ENCODE results near the gene CDK5RAP1. TPM values are rescaled to one million over a fixed set of nuclear protein-coding genes. Genes with fewer than 3 reads are reported as not detected.

The CDK5RAP1 gene
- total and polyA plus RNA-seq, 9 of the 15 experiments (the other 6 are each of a cell fraction or from before 2014, with no cell fraction given): 41.6 to 127 (median 58.3) TPM

DNA sequence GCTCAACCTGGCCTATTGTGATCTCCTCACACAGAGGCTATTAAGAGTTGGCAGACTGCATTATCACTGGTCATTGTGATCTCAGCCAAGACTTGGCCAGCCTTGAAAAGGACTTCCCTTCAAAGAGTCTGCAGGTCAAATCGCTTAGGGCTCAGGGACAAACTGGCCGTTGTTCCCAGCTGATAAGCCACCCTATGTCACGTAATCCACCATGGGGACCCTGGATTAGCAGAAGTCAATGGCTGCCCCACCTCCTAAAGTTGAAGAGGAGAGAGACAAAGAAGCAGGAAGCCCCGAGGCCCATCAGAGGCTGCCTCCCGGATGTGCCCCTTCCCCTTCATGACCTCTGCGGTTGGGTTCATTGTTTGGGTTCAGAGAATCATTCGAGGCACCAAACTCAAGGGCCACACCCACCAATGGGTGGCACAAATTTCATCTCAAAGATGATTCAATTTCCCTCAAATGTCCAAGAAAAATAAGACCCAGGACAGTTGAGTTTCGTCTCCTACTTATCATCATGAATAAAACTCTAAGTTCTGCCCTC, 61.7 kb downstream of the CDK5RAP1 start (continued):
- TF ChIP-seq TAF9B (IDR thresholded peaks at IDR 0.05; ENCODE audit: partially characterized antibody) (peak; percentile 19), HDAC6 (IDR thresholded peaks at IDR 0.05; ENCODE audit: low read depth, low read length) (no peak), TCF3 (CRISPR knock-in tag; IDR thresholded peaks at IDR 0.05) (peak; percentile 93), GTF2F1 (IDR thresholded peaks at IDR 0.05; ENCODE audit: low read depth, low read length) (no peak), NONO (IDR thresholded peaks at IDR 0.05; ENCODE audit: low read depth in 2 of 2, low read length in 1 of 2) (no peak), KAT7 (CRISPR knock-in tag; IDR thresholded peaks at IDR 0.05; ENCODE audit: borderline replicate concordance) (no peak), SOX6 (IDR thresholded peaks at IDR 0.05) (peak; percentile 96), ATF1 (CRISPR knock-in tag; IDR thresholded peaks at IDR 0.05) (no peak), ATF1 (tag; IDR thresholded peaks at IDR 0.05) (peak; percentile 70), TAL1 (IDR thresholded peaks at IDR 0.05) (peak; percentile 88), HDAC3 (IDR thresholded peaks at IDR 0.05; ENCODE audit: borderline replicate concordance, partially characterized antibody) (peak; percentile 80), NCOA1 (IDR thresholded peaks at IDR 0.05; ENCODE audit: low read depth) (peak; percentile 28; the same call in 1 of the 2 replicates), ESRRA (IDR thresholded peaks at IDR 0.05; ENCODE audit: borderline replicate concordance, low read depth) (peak; percentile 89), TCF7L2 (IDR thresholded peaks at IDR 0.05; ENCODE audit: low read depth, low read length) (no peak), CREM (IDR thresholded peaks at IDR 0.05; ENCODE audit: low read depth) (peak; percentile 84)
- TF ChIP-seq, protein P1, sequence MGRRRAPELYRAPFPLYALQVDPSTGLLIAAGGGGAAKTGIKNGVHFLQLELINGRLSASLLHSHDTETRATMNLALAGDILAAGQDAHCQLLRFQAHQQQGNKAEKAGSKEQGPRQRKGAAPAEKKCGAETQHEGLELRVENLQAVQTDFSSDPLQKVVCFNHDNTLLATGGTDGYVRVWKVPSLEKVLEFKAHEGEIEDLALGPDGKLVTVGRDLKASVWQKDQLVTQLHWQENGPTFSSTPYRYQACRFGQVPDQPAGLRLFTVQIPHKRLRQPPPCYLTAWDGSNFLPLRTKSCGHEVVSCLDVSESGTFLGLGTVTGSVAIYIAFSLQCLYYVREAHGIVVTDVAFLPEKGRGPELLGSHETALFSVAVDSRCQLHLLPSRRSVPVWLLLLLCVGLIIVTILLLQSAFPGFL (CRISPR knock-in tag; IDR thresholded peaks at IDR 0.05): no peak
- TF ChIP-seq, protein P2, sequence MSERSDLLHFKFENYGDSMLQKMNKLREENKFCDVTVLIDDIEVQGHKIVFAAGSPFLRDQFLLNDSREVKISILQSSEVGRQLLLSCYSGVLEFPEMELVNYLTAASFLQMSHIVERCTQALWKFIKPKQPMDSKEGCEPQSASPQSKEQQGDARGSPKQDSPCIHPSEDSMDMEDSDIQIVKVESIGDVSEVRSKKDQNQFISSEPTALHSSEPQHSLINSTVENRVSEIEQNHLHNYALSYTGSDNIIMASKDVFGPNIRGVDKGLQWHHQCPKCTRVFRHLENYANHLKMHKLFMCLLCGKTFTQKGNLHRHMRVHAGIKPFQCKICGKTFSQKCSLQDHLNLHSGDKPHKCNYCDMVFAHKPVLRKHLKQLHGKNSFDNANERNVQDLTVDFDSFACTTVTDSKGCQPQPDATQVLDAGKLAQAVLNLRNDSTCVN (CRISPR knock-in tag; IDR thresholded peaks at IDR 0.05): no peak
- TF ChIP-seq, protein P3, sequence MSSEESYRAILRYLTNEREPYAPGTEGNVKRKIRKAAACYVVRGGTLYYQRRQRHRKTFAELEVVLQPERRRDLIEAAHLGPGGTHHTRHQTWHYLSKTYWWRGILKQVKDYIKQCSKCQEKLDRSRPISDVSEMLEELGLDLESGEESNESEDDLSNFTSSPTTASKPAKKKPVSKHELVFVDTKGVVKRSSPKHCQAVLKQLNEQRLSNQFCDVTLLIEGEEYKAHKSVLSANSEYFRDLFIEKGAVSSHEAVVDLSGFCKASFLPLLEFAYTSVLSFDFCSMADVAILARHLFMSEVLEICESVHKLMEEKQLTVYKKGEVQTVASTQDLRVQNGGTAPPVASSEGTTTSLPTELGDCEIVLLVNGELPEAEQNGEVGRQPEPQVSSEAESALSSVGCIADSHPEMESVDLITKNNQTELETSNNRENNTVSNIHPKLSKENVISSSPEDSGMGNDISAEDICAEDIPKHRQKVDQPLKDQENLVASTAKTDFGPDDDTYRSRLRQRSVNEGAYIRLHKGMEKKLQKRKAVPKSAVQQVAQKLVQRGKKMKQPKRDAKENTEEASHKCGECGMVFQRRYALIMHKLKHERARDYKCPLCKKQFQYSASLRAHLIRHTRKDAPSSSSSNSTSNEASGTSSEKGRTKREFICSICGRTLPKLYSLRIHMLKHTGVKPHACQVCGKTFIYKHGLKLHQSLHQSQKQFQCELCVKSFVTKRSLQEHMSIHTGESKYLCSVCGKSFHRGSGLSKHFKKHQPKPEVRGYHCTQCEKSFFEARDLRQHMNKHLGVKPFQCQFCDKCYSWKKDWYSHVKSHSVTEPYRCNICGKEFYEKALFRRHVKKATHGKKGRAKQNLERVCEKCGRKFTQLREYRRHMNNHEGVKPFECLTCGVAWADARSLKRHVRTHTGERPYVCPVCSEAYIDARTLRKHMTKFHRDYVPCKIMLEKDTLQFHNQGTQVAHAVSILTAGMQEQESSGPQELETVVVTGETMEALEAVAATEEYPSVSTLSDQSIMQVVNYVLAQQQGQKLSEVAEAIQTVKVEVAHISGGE (CRISPR knock-in tag; IDR thresholded peaks at IDR 0.05): peak in 1 of 3 experiments; percentile 67; a peak in 1 of 6 replicates
- TF ChIP-seq, protein P4, sequence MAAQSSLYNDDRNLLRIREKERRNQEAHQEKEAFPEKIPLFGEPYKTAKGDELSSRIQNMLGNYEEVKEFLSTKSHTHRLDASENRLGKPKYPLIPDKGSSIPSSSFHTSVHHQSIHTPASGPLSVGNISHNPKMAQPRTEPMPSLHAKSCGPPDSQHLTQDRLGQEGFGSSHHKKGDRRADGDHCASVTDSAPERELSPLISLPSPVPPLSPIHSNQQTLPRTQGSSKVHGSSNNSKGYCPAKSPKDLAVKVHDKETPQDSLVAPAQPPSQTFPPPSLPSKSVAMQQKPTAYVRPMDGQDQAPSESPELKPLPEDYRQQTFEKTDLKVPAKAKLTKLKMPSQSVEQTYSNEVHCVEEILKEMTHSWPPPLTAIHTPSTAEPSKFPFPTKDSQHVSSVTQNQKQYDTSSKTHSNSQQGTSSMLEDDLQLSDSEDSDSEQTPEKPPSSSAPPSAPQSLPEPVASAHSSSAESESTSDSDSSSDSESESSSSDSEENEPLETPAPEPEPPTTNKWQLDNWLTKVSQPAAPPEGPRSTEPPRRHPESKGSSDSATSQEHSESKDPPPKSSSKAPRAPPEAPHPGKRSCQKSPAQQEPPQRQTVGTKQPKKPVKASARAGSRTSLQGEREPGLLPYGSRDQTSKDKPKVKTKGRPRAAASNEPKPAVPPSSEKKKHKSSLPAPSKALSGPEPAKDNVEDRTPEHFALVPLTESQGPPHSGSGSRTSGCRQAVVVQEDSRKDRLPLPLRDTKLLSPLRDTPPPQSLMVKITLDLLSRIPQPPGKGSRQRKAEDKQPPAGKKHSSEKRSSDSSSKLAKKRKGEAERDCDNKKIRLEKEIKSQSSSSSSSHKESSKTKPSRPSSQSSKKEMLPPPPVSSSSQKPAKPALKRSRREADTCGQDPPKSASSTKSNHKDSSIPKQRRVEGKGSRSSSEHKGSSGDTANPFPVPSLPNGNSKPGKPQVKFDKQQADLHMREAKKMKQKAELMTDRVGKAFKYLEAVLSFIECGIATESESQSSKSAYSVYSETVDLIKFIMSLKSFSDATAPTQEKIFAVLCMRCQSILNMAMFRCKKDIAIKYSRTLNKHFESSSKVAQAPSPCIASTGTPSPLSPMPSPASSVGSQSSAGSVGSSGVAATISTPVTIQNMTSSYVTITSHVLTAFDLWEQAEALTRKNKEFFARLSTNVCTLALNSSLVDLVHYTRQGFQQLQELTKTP (IDR thresholded peaks at IDR 0.05; ENCODE audit: low read depth in 1 of 2, partially characterized antibody in 2 of 2): no peak
